EL (cell line): Measurements from ENCODE around the gene ZNF800.

Source experiments
- DNase-seq: peaks from one replicate; pipeline ENCODE4 v3.0.0-alpha.2; 2016

The ZNF800 gene

GRCh38 chr7:127346575-127347256 lies 45.8 kb downstream of the ZNF800 start:
- DNase-seq = no peak

- no peak for DNase-seq
Observed at GRCh38 chr7:127342596-127342995, 49.9 kb downstream of the ZNF800 start.

GRCh38 chr7:127338122-127338521 lies 54.4 kb downstream of the ZNF800 start:
- no peak for DNase-seq

- DNase-seq = no peak
Observed at GRCh38 chr7:127337581-127337980, 54.9 kb downstream of the ZNF800 start.

- no peak for DNase-seq
Observed at GRCh38 chr7:127336458-127336857, 56.0 kb downstream of the ZNF800 start.

- no peak for DNase-seq
Observed at GRCh38 chr7:127332880-127333279, 59.6 kb downstream of the ZNF800 start.

GRCh38 chr7:127330070-127330469 lies 62.4 kb downstream of the ZNF800 start:
- no peak for DNase-seq

GRCh38 chr7:127322832-127323493 lies 69.5 kb downstream of the ZNF800 start:
- no peak for DNase-seq

GRCh38 chr7:127322351-127322750 lies 70.2 kb downstream of the ZNF800 start:
- DNase-seq = no peak

GRCh38 chr7:127320974-127321373 lies 71.5 kb downstream of the ZNF800 start:
- DNase-seq = no peak
